GM18868 (cell line): ENCODE measurements around the gene KRT222.

Experiments
- ATAC-seq: cut with Tn5 transposase; IDR thresholded peaks from one replicate; pipeline ENCODE4 v1.9.1; 2021; ENCODE audit warnings: mild to moderate bottlenecking, moderate library complexity; ENCODE audit not compliant: unreplicated experiment

Gene KRT222

GRCh38 chr17:40616592-40616991, 48.4 kb downstream of the KRT222 start:
- no peak for ATAC-seq

- no peak for ATAC-seq
Observed at GRCh38 chr17:40615841-40616476, 49.0 kb downstream of the KRT222 start.

- peak; percentile 78 for ATAC-seq
Observed at GRCh38 chr17:40615068-40615840, 49.7 kb downstream of the KRT222 start.

- ATAC-seq: no peak
Observed at GRCh38 chr17:40614431-40615067, 50.4 kb downstream of the KRT222 start.

GRCh38 chr17:40613467-40614154, 51.4 kb downstream of the KRT222 start:
- no peak for ATAC-seq

- no peak for ATAC-seq
Observed at GRCh38 chr17:40612599-40613244, 52.3 kb downstream of the KRT222 start.

GRCh38 chr17:40611840-40612474, 53.0 kb downstream of the KRT222 start:
- ATAC-seq: no peak

GRCh38 chr17:40610359-40610758, 54.6 kb downstream of the KRT222 start:
- ATAC-seq: no peak

GRCh38 chr17:40608061-40608581, 56.9 kb downstream of the KRT222 start:
- ATAC-seq: no peak

GRCh38 chr17:40607641-40608040, 57.3 kb downstream of the KRT222 start:
- ATAC-seq: no peak

- no peak for ATAC-seq
Observed at GRCh38 chr17:40606548-40607353, 58.2 kb downstream of the KRT222 start.

- no peak for ATAC-seq
Observed at GRCh38 chr17:40605306-40605705, 59.7 kb downstream of the KRT222 start.
